Peyer's patch (tissue), 4 donors: Measurements from ENCODE around the gene CRLF1.

ENCODE experiments used
- POLR2A ChIP-seq, 2 donors: fragments of 450-650 bp; IDR thresholded peaks; one replicate each; pipeline ENCODE4 v1.5.1; 2017; ENCODE audit warnings: antibody characterized with exemption in 2 of 2, mild to moderate bottlenecking in 2 of 2, moderate library complexity in 2 of 2
- TF ChIP-seq, protein P1 (sequence below), 6 experiments: fragments of 450-650 bp in 4 of 6; fragments of 200-600 bp in 2 of 6; sonication (generic) in 1 of 6; IDR thresholded peaks; one replicate each; pipeline ENCODE4 v1.5.1; 2017 to 2019; ENCODE audit warnings: antibody characterized with exemption in 6 of 6, mild to moderate bottlenecking in 3 of 6, moderate library complexity in 1 of 6

DNA sequence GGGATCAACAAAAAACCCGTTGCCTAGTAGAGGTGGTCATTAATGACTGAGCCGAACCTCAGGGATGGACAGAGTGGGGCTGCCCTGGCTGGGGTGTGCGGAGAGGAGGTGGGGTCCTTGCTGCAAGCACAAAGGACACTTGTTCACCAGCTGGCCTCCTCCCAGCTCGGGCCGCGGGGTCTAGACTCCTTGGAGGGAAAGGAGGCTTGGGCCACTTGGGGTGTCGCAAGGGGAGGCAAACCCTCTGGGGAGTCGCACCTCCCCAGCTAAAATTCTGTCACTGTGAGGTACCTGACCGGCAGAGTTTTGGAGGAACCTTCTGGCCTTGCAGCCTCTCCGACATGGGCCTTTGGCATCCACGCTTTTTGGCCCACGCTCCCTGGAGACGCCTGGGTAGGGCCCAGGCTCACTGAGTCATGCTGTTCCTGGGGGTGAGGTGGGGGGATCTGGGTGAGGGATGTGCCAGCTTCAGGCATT lies 38.5 kb upstream of the CRLF1 start:
- TF ChIP-seq, protein P1, sequence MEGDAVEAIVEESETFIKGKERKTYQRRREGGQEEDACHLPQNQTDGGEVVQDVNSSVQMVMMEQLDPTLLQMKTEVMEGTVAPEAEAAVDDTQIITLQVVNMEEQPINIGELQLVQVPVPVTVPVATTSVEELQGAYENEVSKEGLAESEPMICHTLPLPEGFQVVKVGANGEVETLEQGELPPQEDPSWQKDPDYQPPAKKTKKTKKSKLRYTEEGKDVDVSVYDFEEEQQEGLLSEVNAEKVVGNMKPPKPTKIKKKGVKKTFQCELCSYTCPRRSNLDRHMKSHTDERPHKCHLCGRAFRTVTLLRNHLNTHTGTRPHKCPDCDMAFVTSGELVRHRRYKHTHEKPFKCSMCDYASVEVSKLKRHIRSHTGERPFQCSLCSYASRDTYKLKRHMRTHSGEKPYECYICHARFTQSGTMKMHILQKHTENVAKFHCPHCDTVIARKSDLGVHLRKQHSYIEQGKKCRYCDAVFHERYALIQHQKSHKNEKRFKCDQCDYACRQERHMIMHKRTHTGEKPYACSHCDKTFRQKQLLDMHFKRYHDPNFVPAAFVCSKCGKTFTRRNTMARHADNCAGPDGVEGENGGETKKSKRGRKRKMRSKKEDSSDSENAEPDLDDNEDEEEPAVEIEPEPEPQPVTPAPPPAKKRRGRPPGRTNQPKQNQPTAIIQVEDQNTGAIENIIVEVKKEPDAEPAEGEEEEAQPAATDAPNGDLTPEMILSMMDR (IDR thresholded peaks at IDR 0.05) = no peak
- no peak for TF ChIP-seq POLR2A (IDR thresholded peaks at IDR 0.05)
